Measurements from ENCODE around the gene TBX6. TPM values are rescaled to one million over a fixed set of nuclear protein-coding genes. Genes with fewer than 3 reads are reported as not detected.

TBX6 gene
- polyA plus RNA-seq, 1 donor, result 1.1 TPM

- DNase-seq, result no peak
Measured at GRCh38 chr16:30087181-30087898, 4.4 kb downstream of the TBX6 start.

- no peak for DNase-seq
Measured at GRCh38 chr16:30086291-30087140, 5.2 kb downstream of the TBX6 start.

- no peak for DNase-seq
Measured at GRCh38 chr16:30085820-30086219, 5.9 kb downstream of the TBX6 start.

GRCh38 chr16:30085247-30085646, 6.5 kb downstream of the TBX6 start:
- DNase-seq, result no peak

- DNase-seq, result no peak
Measured at GRCh38 chr16:30084816-30085159, 6.9 kb downstream of the TBX6 start.

- DNase-seq, result no peak
Measured at GRCh38 chr16:30084096-30084815, 7.5 kb downstream of the TBX6 start.

- no peak for DNase-seq
Measured at GRCh38 chr16:30083216-30084055, 8.3 kb downstream of the TBX6 start.

- no peak for DNase-seq
Measured at GRCh38 chr16:30082545-30083090, 9.1 kb downstream of the TBX6 start.

- DNase-seq, result no peak
Measured at GRCh38 chr16:30079480-30079879, 12.2 kb downstream of the TBX6 start.

- no peak for DNase-seq
Measured at GRCh38 chr16:30078744-30079143, 13.0 kb downstream of the TBX6 start.

- DNase-seq, result no peak
Measured at GRCh38 chr16:30077656-30078055, 14.1 kb downstream of the TBX6 start.

GRCh38 chr16:30076276-30076791, 15.4 kb downstream of the TBX6 start:
- DNase-seq, result no peak

- DNase-seq, result peak; percentile 88
Measured at GRCh38 chr16:30075503-30076275, 16.0 kb downstream of the TBX6 start, which contains the start of gene PPP4C. PPP4C (plus strand) TSS chr16:30075994; CDS start chr16:30076378, 384 bp downstream.

- DNase-seq, result no peak
Measured at GRCh38 chr16:30070490-30070889, 21.2 kb downstream of the TBX6 start.

GRCh38 chr16:30069611-30070462, 21.9 kb downstream of the TBX6 start:
- no peak for DNase-seq

- no peak for DNase-seq
Measured at GRCh38 chr16:30068750-30069610, 22.7 kb downstream of the TBX6 start.

GRCh38 chr16:30068333-30068732, 23.4 kb downstream of the TBX6 start:
- DNase-seq, result no peak

GRCh38 chr16:30067584-30067916, 24.2 kb downstream of the TBX6 start:
- no peak for DNase-seq
